AML-193 (cell line): ENCODE data around the gene RIOK3.
"Not testable (repeated sequence)": the region's sequence is repeated elsewhere in the genome, so short reads cannot be mapped to it uniquely, and the experiment has no call there.

ENCODE experiments used
- DNase-seq, 2 experiments: peaks; one replicate each; lab custom pipeline; 2025; lab: John Stamatoyannopoulos, UW

RIOK3 gene, protein sequence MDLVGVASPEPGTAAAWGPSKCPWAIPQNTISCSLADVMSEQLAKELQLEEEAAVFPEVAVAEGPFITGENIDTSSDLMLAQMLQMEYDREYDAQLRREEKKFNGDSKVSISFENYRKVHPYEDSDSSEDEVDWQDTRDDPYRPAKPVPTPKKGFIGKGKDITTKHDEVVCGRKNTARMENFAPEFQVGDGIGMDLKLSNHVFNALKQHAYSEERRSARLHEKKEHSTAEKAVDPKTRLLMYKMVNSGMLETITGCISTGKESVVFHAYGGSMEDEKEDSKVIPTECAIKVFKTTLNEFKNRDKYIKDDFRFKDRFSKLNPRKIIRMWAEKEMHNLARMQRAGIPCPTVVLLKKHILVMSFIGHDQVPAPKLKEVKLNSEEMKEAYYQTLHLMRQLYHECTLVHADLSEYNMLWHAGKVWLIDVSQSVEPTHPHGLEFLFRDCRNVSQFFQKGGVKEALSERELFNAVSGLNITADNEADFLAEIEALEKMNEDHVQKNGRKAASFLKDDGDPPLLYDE

DNA sequence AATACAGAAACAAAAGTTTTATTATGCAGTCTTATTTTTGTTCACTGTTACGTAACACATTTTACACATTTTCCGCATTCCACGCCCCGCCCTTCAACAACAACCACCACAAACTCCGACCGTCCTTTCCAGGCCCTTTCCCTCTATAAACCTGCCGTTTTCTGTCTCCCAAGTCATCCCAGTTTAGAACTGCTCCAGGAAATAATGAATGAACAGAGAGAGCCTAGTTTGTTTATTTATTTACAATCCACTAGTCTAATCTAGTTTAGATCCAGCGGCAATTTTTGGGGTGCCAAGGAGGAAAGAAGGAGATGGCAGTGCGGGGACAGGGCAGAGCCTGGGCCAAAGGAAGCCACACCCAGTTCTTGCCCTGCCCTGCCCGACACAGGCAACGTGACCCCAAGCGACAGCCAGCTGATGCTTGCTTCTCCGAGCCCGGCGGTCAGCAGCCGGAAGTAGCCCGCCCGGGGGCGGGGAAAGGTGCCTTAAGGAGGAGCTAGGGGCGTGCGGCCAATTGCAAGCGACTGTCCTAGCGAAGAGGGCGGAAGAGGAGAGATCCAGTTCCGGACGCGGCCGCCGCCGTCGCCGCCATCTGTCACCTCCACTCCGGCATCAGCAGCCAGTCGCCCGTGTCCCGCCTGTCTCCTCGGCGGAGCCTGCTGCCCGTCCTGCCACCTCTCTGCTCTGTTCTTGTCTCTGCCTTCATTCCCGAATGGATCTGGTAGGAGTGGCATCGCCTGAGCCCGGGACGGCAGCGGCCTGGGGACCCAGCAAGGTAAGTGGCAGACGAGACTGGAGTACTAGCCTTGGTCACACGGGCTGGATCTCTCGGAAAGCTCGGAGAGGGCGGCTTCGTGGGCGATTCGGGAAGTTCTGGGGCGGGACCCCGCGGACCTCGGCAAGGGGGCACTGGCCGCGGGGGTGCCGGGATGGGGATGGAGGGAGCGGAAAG, at the start of gene RIOK3:
RIOK3 (plus strand) TSS at position 560 of the 952 bp plus-strand sequence; CDS start at position 713, 153 bp downstream.
- DNase-seq, result peak; percentile 96 to 98

- DNase-seq, result no peak
These were observed 49.8 kb upstream of the RIOK3 start for GRCh38 chr18:23403310-23403709.

DNA sequence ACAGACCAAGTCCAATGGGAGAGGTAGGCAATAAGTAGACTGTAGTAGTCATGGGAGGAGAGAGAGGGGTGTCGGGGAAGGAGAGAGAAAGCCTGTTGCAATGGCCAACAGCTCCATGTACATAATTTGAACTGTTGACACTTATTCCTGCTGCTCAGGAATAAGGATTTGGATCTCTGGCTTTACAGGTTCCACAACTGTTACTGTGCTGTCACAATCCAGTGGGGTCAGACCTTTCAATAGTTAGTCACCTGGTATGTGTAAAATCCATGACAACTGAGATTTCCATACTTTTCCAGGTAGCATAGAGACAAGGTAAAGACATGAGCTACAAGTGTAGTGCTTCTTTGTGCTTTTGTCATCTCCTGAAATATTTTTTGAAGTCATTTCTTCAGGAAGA, 47.5 kb upstream of the RIOK3 start:
- no peak for DNase-seq

DNA sequence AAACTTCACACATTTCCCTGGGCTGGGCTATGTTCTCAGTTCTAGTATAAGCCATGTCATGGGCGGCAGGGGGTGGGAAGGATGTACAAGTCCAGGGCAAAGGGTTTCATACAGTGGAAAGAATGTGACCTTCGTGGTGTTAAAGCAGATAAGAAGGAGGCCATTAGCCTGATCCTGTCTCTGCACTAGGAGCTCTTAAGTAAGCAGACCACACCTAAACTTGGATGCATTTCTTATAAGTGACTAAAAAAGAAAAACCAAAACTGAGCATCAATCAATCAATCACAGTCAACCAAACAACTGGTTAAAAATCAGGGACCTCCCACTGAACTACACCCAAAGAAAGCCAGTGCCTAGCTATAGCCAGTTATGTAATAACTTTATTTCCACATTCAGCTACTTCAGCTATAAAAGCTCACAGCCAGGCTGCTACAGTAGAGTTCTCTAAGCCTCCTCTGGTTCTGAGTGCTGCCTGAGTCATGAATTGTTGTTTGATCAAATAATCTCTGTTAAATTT, 46.8 kb upstream of the RIOK3 start:
- DNase-seq, result peak in 1 of 2 experiments; percentile 2

GRCh38 chr18:23412351-23412964, 40.6 kb upstream of the RIOK3 start:
- DNase-seq, result no peak

- no peak for DNase-seq
These were observed 37.6 kb upstream of the RIOK3 start for GRCh38 chr18:23415515-23415914.

GRCh38 chr18:23416298-23416697, 36.8 kb upstream of the RIOK3 start:
- DNase-seq, result no peak

GRCh38 chr18:23421277-23421676, 31.8 kb upstream of the RIOK3 start:
- DNase-seq, result no peak

GRCh38 chr18:23422751-23423418, 30.2 kb upstream of the RIOK3 start:
- DNase-seq, result peak; percentile 93 to 96

DNA sequence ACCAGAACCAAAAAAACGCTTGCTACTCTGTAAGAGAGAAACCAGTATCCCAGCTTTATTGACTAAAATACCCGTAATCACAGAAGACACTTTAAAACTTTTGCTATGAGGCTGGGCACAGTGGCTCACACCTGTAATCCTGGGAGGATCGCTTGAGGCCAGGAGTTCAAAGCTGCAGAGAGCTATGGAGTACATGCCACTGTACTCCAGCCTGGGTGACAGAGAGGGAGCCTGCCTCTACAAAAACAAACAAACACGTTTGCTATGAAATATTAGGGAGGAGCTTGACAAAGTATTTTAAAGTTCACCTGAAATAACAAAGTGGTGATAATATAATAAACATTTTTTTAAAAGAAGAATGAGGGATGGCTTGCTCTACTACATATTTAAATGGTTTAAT, 28.5 kb upstream of the RIOK3 start:
- DNase-seq, result no peak

DNA sequence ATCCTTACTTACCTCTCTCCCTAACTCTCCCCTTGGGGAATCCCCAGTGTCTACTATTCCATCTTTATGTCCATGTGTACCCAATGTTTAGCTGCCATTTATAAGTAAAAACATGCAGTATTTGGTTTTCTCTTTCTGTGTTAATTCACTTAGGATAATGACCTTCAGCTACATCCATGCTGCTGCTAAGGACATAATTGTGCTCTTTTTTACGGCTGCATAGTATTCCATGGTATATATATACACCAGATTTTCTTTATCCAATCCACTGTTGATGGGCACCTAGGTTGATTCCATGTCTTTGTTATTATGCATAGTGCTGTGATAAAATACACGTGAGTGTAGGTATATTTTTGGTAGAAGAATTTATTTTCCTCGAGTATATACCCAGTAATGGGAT, 24.3 kb upstream of the RIOK3 start:
- no peak for DNase-seq

- DNase-seq, result not testable (repeated sequence)
These were observed 23.5 kb upstream of the RIOK3 start for GRCh38 chr18:23429538-23429937.

DNA sequence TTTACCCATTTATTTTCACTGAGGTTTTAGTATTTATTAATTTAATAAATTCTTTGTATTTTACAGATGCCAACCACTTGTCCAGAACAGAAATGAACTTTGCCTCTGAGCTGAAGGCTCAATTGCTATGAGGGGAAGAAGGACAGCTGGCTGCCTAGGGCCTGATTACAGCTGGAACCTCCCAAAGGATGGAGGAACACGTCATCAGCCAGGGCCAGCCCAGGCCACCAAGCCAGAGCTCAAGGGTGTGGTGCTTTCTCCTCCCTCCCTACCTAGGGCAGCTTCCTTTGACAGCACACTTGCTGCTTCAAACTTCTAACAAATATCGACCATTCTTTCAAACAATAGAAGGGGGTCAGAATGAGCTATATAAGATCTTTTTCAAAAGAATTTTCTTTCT, 19.7 kb upstream of the RIOK3 start:
- DNase-seq, result no peak

DNA sequence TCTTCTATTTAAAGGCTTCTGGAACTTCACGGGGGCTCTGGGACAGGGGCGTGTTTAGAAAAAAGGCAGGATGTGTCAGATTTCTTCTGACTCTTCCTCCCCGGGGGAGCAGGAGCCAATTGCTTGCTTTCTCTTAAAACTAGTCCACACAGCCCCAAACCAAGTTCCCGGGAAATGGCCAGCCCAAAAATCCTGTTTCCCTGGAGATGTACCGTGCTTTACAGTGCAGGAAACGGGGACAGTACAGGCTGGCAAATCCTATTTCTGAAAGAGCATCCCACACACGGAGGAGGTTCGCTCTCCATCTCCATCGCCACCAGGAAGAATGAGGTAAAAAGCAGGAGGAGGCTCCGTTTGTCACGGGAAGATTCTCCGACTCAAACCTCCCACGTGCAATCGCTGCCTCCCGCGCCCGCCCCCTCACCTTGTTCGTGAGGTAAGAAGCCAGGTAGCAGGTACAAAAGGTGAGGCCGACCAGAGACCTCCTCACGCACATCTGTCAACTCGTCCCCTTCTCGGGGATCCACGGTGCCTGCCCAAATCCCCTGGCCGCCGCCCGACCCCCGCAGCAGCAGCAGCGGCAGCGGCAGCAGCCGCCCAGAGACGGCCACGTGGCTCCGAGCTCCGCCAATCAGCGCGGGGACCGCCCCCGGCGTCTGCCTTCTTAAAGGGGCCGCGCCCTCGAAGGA, 15.6 kb upstream of the RIOK3 start:
- DNase-seq, result peak; percentile 31 to 44

- DNase-seq, result no peak
These were observed 15.1 kb upstream of the RIOK3 start for GRCh38 chr18:23438046-23438377.

GRCh38 chr18:23438608-23439366, 14.3 kb upstream of the RIOK3 start:
- DNase-seq, result no peak

GRCh38 chr18:23440131-23440530, 13.0 kb upstream of the RIOK3 start:
- DNase-seq, result no peak

DNA sequence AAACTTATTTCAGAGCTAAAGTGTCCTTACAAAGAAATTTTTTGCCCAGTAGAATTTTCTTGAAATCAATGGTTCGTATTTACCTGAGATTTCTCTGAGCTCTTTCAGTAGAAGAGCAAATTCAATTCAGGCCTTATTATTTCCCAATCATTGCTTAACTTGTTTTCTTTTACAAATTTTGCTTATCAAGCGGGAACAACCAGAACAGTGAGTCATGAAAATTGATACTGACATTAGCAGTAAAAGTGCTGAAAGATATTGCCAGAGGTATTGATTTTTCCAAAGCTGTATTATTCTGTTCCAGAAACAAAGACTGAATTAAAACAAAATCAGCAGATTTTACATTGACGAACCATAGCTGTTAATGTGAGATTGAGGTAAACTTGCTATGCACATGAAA, 10.1 kb upstream of the RIOK3 start:
- no peak for DNase-seq

DNA sequence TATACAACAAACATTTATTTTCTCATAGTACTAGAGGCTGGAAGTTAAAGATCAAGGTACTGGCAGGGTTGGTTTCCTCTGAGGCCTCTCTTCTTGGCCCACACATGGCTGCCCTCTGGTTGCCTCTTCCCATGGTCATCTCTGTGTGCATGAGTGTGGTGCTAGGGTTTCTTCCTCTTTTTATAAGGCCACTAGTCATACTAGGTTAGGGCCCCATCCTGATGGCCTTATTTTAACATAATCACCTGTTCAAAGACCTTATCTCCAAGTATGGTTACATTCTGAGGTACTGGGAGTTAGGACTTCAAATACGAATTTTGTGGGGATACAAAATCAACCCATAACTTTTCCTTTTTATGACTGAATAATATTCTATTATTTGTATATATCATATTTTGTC, 4.8 kb upstream of the RIOK3 start:
- DNase-seq, result no peak

GRCh38 chr18:23450022-23450421, 3.1 kb upstream of the RIOK3 start:
- DNase-seq, result no peak
